Stomach (tissue), 9 donors: ENCODE measurements around the gene HNRNPD. TPM values are rescaled to one million over a fixed set of nuclear protein-coding genes. Genes with fewer than 3 reads are reported as not detected.

ENCODE experiments used
- DNase-seq, 2 donors: peaks; one replicate each; pipeline versions ENCODE4 v3.0.0 to v3.0.0-alpha.2; 2013 to 2019
- H3K27ac ChIP-seq, 5 donors: fragments of 200-600 bp in 4 of 5; sonication (generic) in 4 of 5; one replicate each; pipeline ENCODE4 v1.5.1; 2013 to 2019; ENCODE audit warnings: mild to moderate bottlenecking in 1 of 5, moderate library complexity in 1 of 5
- H3K27me3 ChIP-seq, 3 donors: fragments of 200-600 bp; sonication (generic); one replicate each; pipeline ENCODE4 v1.5.1; 2017 to 2019; ENCODE audit warnings: mixed run types in 1 of 3
- H3K36me3 ChIP-seq, 4 donors: fragments of 200-600 bp; sonication (generic); 1 replicate in 3 of 4; 2 replicates in 1 of 4; pipeline ENCODE4 v1.5.1; 2016 to 2019
- H3K4me1 ChIP-seq, 4 donors: fragments of 200-600 bp; sonication (generic); one replicate each; pipeline ENCODE4 v1.5.1; 2016 to 2019
- H3K4me3 ChIP-seq, 4 donors: fragments of 200-600 bp; sonication (generic) in 3 of 4; one replicate each; pipeline ENCODE4 v1.5.1; 2016 to 2019; ENCODE audit warnings: mild to moderate bottlenecking in 1 of 4
- H3K9me3 ChIP-seq, 4 donors: fragments of 200-600 bp; sonication (generic); one replicate each; pipeline ENCODE4 v1.5.1; 2016 to 2019
- CTCF ChIP-seq, 7 experiments: fragments of 450-650 bp in 4 of 7; fragments of 200-600 bp in 3 of 7; sonication (generic) in 3 of 7; IDR thresholded peaks; one replicate each; pipeline ENCODE4 v1.5.1; 2016 to 2019; ENCODE audit warnings: antibody characterized with exemption in 7 of 7, control low read depth in 2 of 7, mild to moderate bottlenecking in 1 of 7
- EP300 ChIP-seq: sonication (generic); formaldehyde crosslinking; IDR thresholded peaks from one replicate; pipeline ENCODE4 v1.6.1; 2017; ENCODE audit warnings: antibody characterized with exemption
- POLR2A ChIP-seq, 4 donors: fragments of 450-650 bp; IDR thresholded peaks; one replicate each; pipeline ENCODE4 v1.6.1; 2016; ENCODE audit warnings: antibody characterized with exemption in 4 of 4, control low read depth in 2 of 4, mild to moderate bottlenecking in 1 of 4, moderate library complexity in 1 of 4
- POLR2AphosphoS5 ChIP-seq, 3 donors: sonication (generic); formaldehyde crosslinking; IDR thresholded peaks; one replicate each; pipeline ENCODE4 v1.6.1; 2016; ENCODE audit warnings: antibody characterized with exemption in 3 of 3
- WGBS, 5 donors: extraction: QIAGEN DNeasy Blood & Tissue Kit in 3 of 5; methylation state at CpG; one replicate each; pipeline versions ENCODE4 v1.1.5 to v1.1.7; 2013 to 2018; 5-methylcytosine and 5-hydroxymethylcytosine counted together
- intact Hi-C: fragments of 100-400 bp; cut with DNase I; formaldehyde crosslinking; loops from one replicate; pipeline ENCODE4 v1.15.1; 2023; ENCODE audit warnings: low total_unique reads
- polyA plus RNA-seq, 3 donors: library from polyadenylated mRNA; stranded (reverse); fragments of 200-250 nt; gene quantifications; one replicate each; pipeline ENCODE4 v1.2.3, GENCODE V29; 2013
- total RNA-seq, 5 donors: library from RNA; depleted of rRNA; stranded (reverse); fragments of >200 nt; gene quantifications; one replicate each; pipeline versions ENCODE4 v1.1.0 to v1.2.3, GENCODE V29; 2014 to 2016
- donor health status: healthy with polysubstance abuse.
- donor health status: Bipolar disorder and iron deficiency.
- donor health status: healthy.

The HNRNPD gene
- total and polyA plus RNA-seq, 8 donors, result 87.0 to 179 (median 128) TPM

- 93 to 97% (median 96%) methylated on average over 11 of the region's 11 CpGs for WGBS, 5 donors
- peaks cover 38 to 89% (median 86%) of the 10 kb centered on the region in 4 donors for H3K36me3 ChIP-seq
These were observed 19.0 kb downstream of the HNRNPD start for GRCh38 chr4:82354788-82355187.

DNA sequence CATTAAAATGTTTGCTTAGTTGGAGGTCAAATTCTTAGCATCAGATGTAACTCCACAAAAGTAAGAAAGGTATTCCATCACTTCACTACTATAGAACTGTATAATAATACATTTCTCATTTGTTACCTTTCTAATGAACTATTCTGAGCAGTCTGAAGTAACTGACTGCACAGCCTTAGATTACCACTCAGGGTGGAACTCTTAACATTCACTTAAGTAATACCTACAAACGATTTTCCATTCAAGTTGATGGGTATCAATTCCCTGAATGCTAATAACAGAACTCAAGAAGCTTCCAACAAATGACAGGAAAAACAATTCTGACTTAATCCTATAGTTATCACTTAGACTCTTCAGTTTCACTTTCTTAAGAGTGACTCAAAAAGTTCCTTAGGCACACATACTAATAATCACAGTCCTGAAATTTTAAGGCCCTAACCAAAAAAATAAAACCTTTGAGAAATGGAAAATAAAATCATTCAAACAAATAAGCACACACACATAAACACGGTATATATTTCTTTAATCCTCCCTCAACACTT lies 20.9 kb downstream of the HNRNPD start:
- intact Hi-C loops, result no loop called here
- Histone ChIP-seq H3K27me3 (no peaks in the 10 kb centered on the region), H3K4me1 (peaks cover 0 to 54% (median 22%) of the 10 kb centered on the region in 4 donors), H3K36me3 (peaks cover 38 to 94% (median 85%) of the 10 kb centered on the region in 4 donors), H3K9me3 (no peaks in the 10 kb centered on the region), H3K4me3 (no peak overlapping the region), H3K27ac (no peak overlapping the region)
- 45 to 63% (median 56%) methylated on average over 2 of the region's 2 CpGs for WGBS, 5 donors
- DNase-seq, result no peak
- TF ChIP-seq EP300 (no peak), POLR2A (IDR thresholded peaks at IDR 0.05) (no peak), CTCF (IDR thresholded peaks at IDR 0.05) (no peak), POLR2AphosphoS5 (IDR thresholded peaks at IDR 0.05) (no peak)

More at GRCh38 chr4:82354788-82355187, 19.0 kb downstream of the HNRNPD start:
- Histone ChIP-seq H3K27ac (no peak overlapping the region), H3K27me3 (no peaks in the 10 kb centered on the region), H3K4me3 (no peak overlapping the region), H3K9me3 (no peaks in the 10 kb centered on the region), H3K4me1 (peaks cover 9 to 63% (median 36%) of the 10 kb centered on the region in 4 donors)
- no peak for TF ChIP-seq EP300
- no peak for TF ChIP-seq CTCF (IDR thresholded peaks at IDR 0.05)
- TF ChIP-seq POLR2A (IDR thresholded peaks at IDR 0.05), result no peak
- no peak for TF ChIP-seq POLR2AphosphoS5 (IDR thresholded peaks at IDR 0.05)
- intact Hi-C loops, result no loop called here
- no peak for DNase-seq

GRCh38 chr4:82352118-82352824 lies 21.5 kb downstream of the HNRNPD start:
- no peak overlapping the region for H3K4me3 ChIP-seq
- intact Hi-C loops, result no loop called here
- no peak for TF ChIP-seq POLR2A (IDR thresholded peaks at IDR 0.05)
- no peak for TF ChIP-seq CTCF (IDR thresholded peaks at IDR 0.05)
- TF ChIP-seq POLR2AphosphoS5 (IDR thresholded peaks at IDR 0.05), result no peak
- TF ChIP-seq EP300, result no peak
- WGBS, 5 donors, result 89 to 96% (median 93%) methylated on average over 6 of the region's 6 CpGs
- no peaks in the 10 kb centered on the region for H3K9me3 ChIP-seq
- DNase-seq, result no peak
- H3K27ac ChIP-seq, result peak overlapping the region in 1 of 5 donors; percentile 3
- peaks cover 33 to 95% (median 84%) of the 10 kb centered on the region in 4 donors for H3K36me3 ChIP-seq
- H3K27me3 ChIP-seq, result no peaks in the 10 kb centered on the region
- peaks cover 0 to 47% (median 16%) of the 10 kb centered on the region in 4 donors for H3K4me1 ChIP-seq

GRCh38 chr4:82346126-82346525 lies 27.7 kb downstream of the HNRNPD start:
- TF ChIP-seq CTCF (IDR thresholded peaks at IDR 0.05), result no peak
- no peak for TF ChIP-seq EP300
- TF ChIP-seq POLR2AphosphoS5 (IDR thresholded peaks at IDR 0.05), result no peak
- no peak for TF ChIP-seq POLR2A (IDR thresholded peaks at IDR 0.05)
- peaks cover 0 to 16% (median 4%) of the 10 kb centered on the region in 4 donors for H3K4me1 ChIP-seq
- H3K27ac ChIP-seq, result no peak overlapping the region
- intact Hi-C loops, result loop anchor here (10.0 kb wide), 1 partner anchor 61 kb away; no protein-coding TSS in a partner anchor
- no peak overlapping the region for H3K4me3 ChIP-seq
- H3K9me3 ChIP-seq, result no peaks in the 10 kb centered on the region
- no peaks in the 10 kb centered on the region for H3K27me3 ChIP-seq
- H3K36me3 ChIP-seq, result peaks cover 7 to 39% (median 30%) of the 10 kb centered on the region in 4 donors
- no peak for DNase-seq
